ENCODE data around the gene CBFA2T2.
"Not testable (repeated sequence)": the region's sequence is repeated elsewhere in the genome, so short reads cannot be mapped to it uniquely, and the experiment has no call there.

CBFA2T2 gene

GRCh38 chr20:33553516-33553915, 63.6 kb downstream of the CBFA2T2 start:
- no peak for DNase-seq

- peak; percentile 91 for DNase-seq
Observed at GRCh38 chr20:33554914-33555420, 65.1 kb downstream of the CBFA2T2 start.

GRCh38 chr20:33555755-33556154, 65.9 kb downstream of the CBFA2T2 start:
- DNase-seq = no peak

GRCh38 chr20:33556246-33556645, 66.3 kb downstream of the CBFA2T2 start:
- no peak for DNase-seq

- DNase-seq = no peak
Observed at GRCh38 chr20:33558348-33559144, 68.7 kb downstream of the CBFA2T2 start.

- no peak for DNase-seq
Observed at GRCh38 chr20:33559212-33559611, 69.3 kb downstream of the CBFA2T2 start.

GRCh38 chr20:33560026-33560425, 70.1 kb downstream of the CBFA2T2 start:
- no peak for DNase-seq

- not testable (repeated sequence) for DNase-seq
Observed at GRCh38 chr20:33561053-33561452, 71.2 kb downstream of the CBFA2T2 start.

GRCh38 chr20:33561692-33562601, 72.1 kb downstream of the CBFA2T2 start:
- peak; percentile 97 for DNase-seq

- DNase-seq = no peak
Observed at GRCh38 chr20:33563788-33564187, 73.9 kb downstream of the CBFA2T2 start.

- no peak for DNase-seq
Observed at GRCh38 chr20:33566781-33567603, 77.1 kb downstream of the CBFA2T2 start.

- DNase-seq = no peak
Observed at GRCh38 chr20:33567949-33568348, 78.1 kb downstream of the CBFA2T2 start.

- peak; percentile 91 for DNase-seq
Observed at GRCh38 chr20:33568378-33568777, 78.5 kb downstream of the CBFA2T2 start.

GRCh38 chr20:33568868-33569801, 79.2 kb downstream of the CBFA2T2 start:
- DNase-seq = no peak

GRCh38 chr20:33569802-33570391, 80.0 kb downstream of the CBFA2T2 start:
- no peak for DNase-seq

- DNase-seq = no peak
Observed at GRCh38 chr20:33570743-33571142, 80.8 kb downstream of the CBFA2T2 start.

GRCh38 chr20:33573268-33573667, 83.4 kb downstream of the CBFA2T2 start:
- DNase-seq = not testable (repeated sequence)

- no peak for DNase-seq
Observed at GRCh38 chr20:33575282-33575681, 85.4 kb downstream of the CBFA2T2 start.

GRCh38 chr20:33576432-33577125, 86.7 kb downstream of the CBFA2T2 start:
- peak; percentile 68 for DNase-seq

- DNase-seq = no peak
Observed at GRCh38 chr20:33578510-33578909, 88.6 kb downstream of the CBFA2T2 start.
